ENCODE measurements around the gene SLC6A13.

DNA sequence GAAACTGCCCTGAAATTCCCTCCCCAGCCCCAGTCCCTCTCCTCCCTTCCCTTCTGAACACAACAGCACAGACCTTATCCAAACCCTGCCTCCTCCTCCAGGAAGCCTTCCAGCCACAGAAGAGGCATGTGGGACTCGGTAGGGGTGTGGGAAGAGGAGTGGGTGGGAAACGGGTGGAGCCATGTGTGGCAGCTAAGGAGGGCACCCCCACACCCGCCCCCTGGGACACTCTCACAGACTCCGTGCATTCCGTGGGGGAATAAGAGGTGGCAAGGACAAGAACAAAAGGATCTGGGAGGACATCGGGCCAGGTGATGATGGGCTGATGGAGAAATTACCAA is 73.0 kb downstream of the SLC6A13 start:
- TF ChIP-seq, protein P1, sequence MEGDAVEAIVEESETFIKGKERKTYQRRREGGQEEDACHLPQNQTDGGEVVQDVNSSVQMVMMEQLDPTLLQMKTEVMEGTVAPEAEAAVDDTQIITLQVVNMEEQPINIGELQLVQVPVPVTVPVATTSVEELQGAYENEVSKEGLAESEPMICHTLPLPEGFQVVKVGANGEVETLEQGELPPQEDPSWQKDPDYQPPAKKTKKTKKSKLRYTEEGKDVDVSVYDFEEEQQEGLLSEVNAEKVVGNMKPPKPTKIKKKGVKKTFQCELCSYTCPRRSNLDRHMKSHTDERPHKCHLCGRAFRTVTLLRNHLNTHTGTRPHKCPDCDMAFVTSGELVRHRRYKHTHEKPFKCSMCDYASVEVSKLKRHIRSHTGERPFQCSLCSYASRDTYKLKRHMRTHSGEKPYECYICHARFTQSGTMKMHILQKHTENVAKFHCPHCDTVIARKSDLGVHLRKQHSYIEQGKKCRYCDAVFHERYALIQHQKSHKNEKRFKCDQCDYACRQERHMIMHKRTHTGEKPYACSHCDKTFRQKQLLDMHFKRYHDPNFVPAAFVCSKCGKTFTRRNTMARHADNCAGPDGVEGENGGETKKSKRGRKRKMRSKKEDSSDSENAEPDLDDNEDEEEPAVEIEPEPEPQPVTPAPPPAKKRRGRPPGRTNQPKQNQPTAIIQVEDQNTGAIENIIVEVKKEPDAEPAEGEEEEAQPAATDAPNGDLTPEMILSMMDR (conservative IDR thresholded peaks at IDR 0.05; ENCODE audit: low read length): no peak
- TF ChIP-seq EZH2phosphoT487 (IDR thresholded peaks at IDR 0.05; ENCODE audit: borderline replicate concordance, low read depth, low read length): no peak

All from OCI-LY7 (cell line).